SK-N-SH (cell line): ENCODE results near the gene TCF23. TPM values are rescaled to one million over a fixed set of nuclear protein-coding genes. Genes with fewer than 3 reads are reported as not detected.

Experiments used
- CTCF ChIA-PET: fragments of 300-600, 350-600 bp; formaldehyde crosslinking; extraction: SDS; loops from one replicate; lab custom pipeline; 2021; lab: Yijun Ruan, JAX
- POLR2A ChIA-PET: fragments of 350-600 bp; sonication (Branson Sonifier 250); formaldehyde crosslinking; extraction: SDS; loops from one replicate; lab custom pipeline; 2020; ENCODE audit warnings: antibody characterized with exemption, inconsistent platforms; lab: Yijun Ruan, JAX
- DNase-seq: peaks from one replicate; pipeline ENCODE4 v3.0.0; 2012
- H2AFZ ChIP-seq: fragments of 200-600 bp; sonication (generic); 2 replicates; pipeline ENCODE4 v1.8.1; 2016; ENCODE audit warnings: antibody characterized with exemption, mild to moderate bottlenecking, low read depth
- H3F3A ChIP-seq: fragments of 200-600 bp; sonication (generic); replicated peaks from 2 replicates; pipeline ENCODE3; 2016; ENCODE audit warnings: antibody characterized with exemption, mild to moderate bottlenecking; ENCODE audit not compliant: insufficient read depth
- H3K27ac ChIP-seq, 2 experiments: fragments of 200-500 bp in 1 of 2; fragments of 200-600 bp in 1 of 2; sonication (Bioruptor generic) in 1 of 2; sonication (generic), shearing (Covaris generic) in 1 of 2; 2 replicates each; pipeline versions ENCODE4 v1.5.1 to v1.6.1; 2014 to 2016; ENCODE audit warnings: low read depth in 2 of 2, inconsistent platforms in 1 of 2, low read length in 1 of 2, mild to moderate bottlenecking in 1 of 2, mixed read lengths in 1 of 2
- H3K27me3 ChIP-seq: fragments of 200-600 bp; sonication (generic), shearing (Covaris generic); 2 replicates; pipeline ENCODE4 v1.6.1; 2016; ENCODE audit warnings: mixed run types; ENCODE audit not compliant: insufficient read depth
- H3K36me3 ChIP-seq, 2 experiments: fragments of 200-500 bp in 1 of 2; fragments of 200-600 bp in 1 of 2; sonication (Bioruptor generic) in 1 of 2; sonication (generic) in 1 of 2; replicated peaks in 1 of 2; 2 replicates each; pipeline versions ENCODE3 to v1.5.1; 2014 to 2016; ENCODE audit warnings: low read length in 1 of 2, mild to moderate bottlenecking in 1 of 2; ENCODE audit not compliant: insufficient read depth in 2 of 2, control insufficient read depth in 1 of 2
- H3K4me1 ChIP-seq, 2 experiments: fragments of 200-500 bp in 1 of 2; fragments of 200-600 bp in 1 of 2; sonication (Bioruptor generic) in 1 of 2; sonication (generic), shearing (Covaris generic) in 1 of 2; 2 replicates each; pipeline versions ENCODE4 v1.5.1 to v1.6.1; 2014 to 2016; ENCODE audit warnings: low read depth in 1 of 2, low read length in 1 of 2, mixed run types in 1 of 2; ENCODE audit not compliant: insufficient read depth in 2 of 2, control insufficient read depth in 1 of 2
- H3K4me2 ChIP-seq: fragments of 200-600 bp; sonication (generic), shearing (Covaris generic); 2 replicates; pipeline ENCODE4 v1.6.1; 2017; ENCODE audit warnings: mixed run types
- H3K4me3 ChIP-seq, 2 experiments: fragments of 200-500 bp in 1 of 2; fragments of 200-600 bp in 1 of 2; sonication (Bioruptor generic) in 1 of 2; sonication (generic), shearing (Covaris generic) in 1 of 2; 2 replicates each; pipeline versions ENCODE4 v1.5.1 to v1.8.1; 2014 to 2016; ENCODE audit warnings: low read depth in 2 of 2, inconsistent platforms in 1 of 2, low read length in 1 of 2, mild to moderate bottlenecking in 1 of 2, mixed read lengths in 1 of 2, moderate library complexity in 1 of 2
- H3K79me2 ChIP-seq: fragments of 200-600 bp; sonication (generic); 2 replicates; pipeline ENCODE4 v1.8.1; 2017; ENCODE audit warnings: mild to moderate bottlenecking; ENCODE audit not compliant: insufficient read depth
- H3K9ac ChIP-seq: fragments of 200-600 bp; sonication (generic); 2 replicates; pipeline ENCODE4 v1.6.1; 2017; ENCODE audit warnings: mixed run types
- H3K9me2 ChIP-seq: fragments of 200-600 bp; sonication (generic); 2 replicates; pipeline ENCODE4 v1.6.1; 2017; ENCODE audit warnings: mixed run types
- H3K9me3 ChIP-seq: fragments of 200-600 bp; sonication (generic); 2 replicates; pipeline ENCODE4 v1.6.1; 2017; ENCODE audit warnings: mixed run types, mild to moderate bottlenecking, moderate library complexity
- H4K20me1 ChIP-seq: fragments of 200-600 bp; sonication (generic); 2 replicates; pipeline ENCODE4 v1.6.1; 2017; ENCODE audit warnings: mild to moderate bottlenecking, mixed run types; ENCODE audit not compliant: insufficient read depth
- EP300 ChIP-seq, 2 experiments: IDR thresholded peaks; 2 replicates each; pipeline versions ENCODE4 v1.4.0 to v1.6.1; 2012; ENCODE audit warnings: borderline replicate concordance in 1 of 2, low read depth in 1 of 2, low read length in 1 of 2
- FOSL2 ChIP-seq: IDR thresholded peaks from 2 replicates; pipeline ENCODE4 v1.4.0; 2012; ENCODE audit warnings: low read depth, mild to moderate bottlenecking, moderate library complexity, borderline replicate concordance
- FOXJ3 ChIP-seq: sonication (generic); formaldehyde crosslinking; IDR thresholded peaks from 2 replicates; pipeline ENCODE4 v1.5.1; 2020; ENCODE audit warnings: mild to moderate bottlenecking, missing genetic modification reagents
- FOXM1 ChIP-seq: IDR thresholded peaks from 2 replicates; pipeline ENCODE4 v1.4.0; 2012; ENCODE audit warnings: low read depth, mild to moderate bottlenecking
- GABPA ChIP-seq: IDR thresholded peaks from 2 replicates; pipeline ENCODE4 v1.4.0; 2012; ENCODE audit warnings: low read depth, mild to moderate bottlenecking
- GATA2 ChIP-seq: sonication (generic); formaldehyde crosslinking; IDR thresholded peaks from 2 replicates; pipeline ENCODE4 v1.5.0; 2020; ENCODE audit warnings: mild to moderate bottlenecking, missing genetic modification reagents
- JUND ChIP-seq: IDR thresholded peaks from 2 replicates; pipeline ENCODE4 v1.4.0; 2012
- MEF2A ChIP-seq: IDR thresholded peaks from 2 replicates; pipeline ENCODE4 v1.4.0; 2012; ENCODE audit warnings: low read depth, borderline replicate concordance
- MXI1 ChIP-seq: IDR thresholded peaks from 2 replicates; pipeline ENCODE4 v1.6.1; 2012; ENCODE audit warnings: mild to moderate bottlenecking, low read depth, low read length, improper control_type of control experiment
- NFIC ChIP-seq: IDR thresholded peaks from 2 replicates; pipeline ENCODE4 v1.4.0; 2012; ENCODE audit warnings: borderline replicate concordance
- RCOR1 ChIP-seq: fragments of 150-350 bp; IDR thresholded peaks from 2 replicates; pipeline ENCODE4 v1.6.1; 2017; ENCODE audit warnings: antibody characterized with exemption, low read length
- RXRA ChIP-seq: IDR thresholded peaks from 2 replicates; pipeline ENCODE4 v1.4.0; 2012; ENCODE audit warnings: low read depth, mild to moderate bottlenecking, borderline replicate concordance
- SIN3A ChIP-seq: IDR thresholded peaks from 2 replicates; pipeline ENCODE4 v1.6.1; 2012; ENCODE audit warnings: low read depth, mild to moderate bottlenecking, low read length, moderate library complexity, borderline replicate concordance
- TAF1 ChIP-seq: IDR thresholded peaks from 2 replicates; pipeline ENCODE4 v1.6.1; 2012; ENCODE audit warnings: low read depth, mild to moderate bottlenecking, low read length, moderate library complexity, borderline replicate concordance
- TEAD4 ChIP-seq: IDR thresholded peaks from 2 replicates; pipeline ENCODE4 v1.4.0; 2012; ENCODE audit warnings: mild to moderate bottlenecking, borderline replicate concordance; ENCODE audit not compliant: insufficient read depth
- USF2 ChIP-seq: fragments of 150-350 bp; IDR thresholded peaks from 2 replicates; pipeline ENCODE4 v1.6.1; 2017; ENCODE audit warnings: antibody characterized with exemption, low read length, low read depth, borderline replicate concordance
- YY1 ChIP-seq: IDR thresholded peaks from 2 replicates; pipeline ENCODE4 v1.4.0; 2012; ENCODE audit warnings: low read depth, mild to moderate bottlenecking
- WGBS: methylation state at CpG from one replicate; pipeline ENCODE4 v1.1.6; 2017; ENCODE audit warnings: low lambda C conversion rate; 5-methylcytosine and 5-hydroxymethylcytosine counted together
- polyA plus RNA-seq, 3 experiments: library from polyadenylated mRNA; depleted of rRNA; stranded (reverse); fragments of >200 nt; gene quantifications; 2 replicates each; pipeline ENCODE4 v1.2.3, GENCODE V29; 2012

Gene TCF23
- polyA plus RNA-seq, 1 of the 3 experiments (the other 2 are of a cell fraction) = not detected

- Histone ChIP-seq H3K4me1 (peaks cover 7 to 14% of the 10 kb centered on the region in 2 experiments; a peak in 3 of 4 replicates), H3K4me2 (no peak overlapping the region), H3K9ac (no peak overlapping the region), H4K20me1 (peaks cover 9% of the 10 kb centered on the region; the same call in 1 of the 2 replicates), H3K27me3 (0 out of 2 replicates have a peak, but pooled peaks cover 13% of the 10 kb centered on the region), H3K36me3 (peaks cover 9 to 22% of the 10 kb centered on the region in 2 experiments), H3K79me2 (peaks cover 21% of the 10 kb centered on the region), H2AFZ (0 out of 2 replicates have a peak overlapping the region, but pooled peaks have one; percentile 27), H3F3A (no peaks in the 10 kb centered on the region), H3K9me3 (no peaks in the 10 kb centered on the region), H3K27ac (no peak overlapping the region), H3K4me3 (no peak overlapping the region), H3K9me2 (no peaks in the 10 kb centered on the region)
- no peak for DNase-seq
- CTCF ChIA-PET = interaction anchor here (4.8 to 6.3 kb wide), 2 partner anchors 36 to 56 kb away, joined by 29 to 43 read pairs; no protein-coding TSS in a partner anchor
- 95% methylated on average over 11 of the region's 12 CpGs for WGBS
- POLR2A ChIA-PET = interaction anchor here (2.6 kb wide), 1 partner anchor 12 kb away, joined by 18 read pairs; the partner anchor contains the start of gene ABHD1
- TF ChIP-seq EP300 (IDR thresholded peaks at IDR 0.05; ENCODE audit: borderline replicate concordance in 1 of 2, low read depth in 1 of 2, low read length in 1 of 2) = no peak
- TF ChIP-seq JUND = no peak
- TF ChIP-seq TAF1 = no peak
- no peak for TF ChIP-seq FOSL2
Observed at GRCh38 chr2:27135478-27135955, 13.3 kb upstream of the TCF23 start.

- no peak for DNase-seq
Observed at GRCh38 chr2:27136751-27137150, 12.1 kb upstream of the TCF23 start.

More at GRCh38 chr2:27136751-27137150, 12.1 kb upstream of the TCF23 start:
- Histone ChIP-seq H3K4me2 (no peak overlapping the region), H3K9ac (no peak overlapping the region), H4K20me1 (peaks cover 9% of the 10 kb centered on the region; the same call in 1 of the 2 replicates), H3K9me3 (no peaks in the 10 kb centered on the region), H2AFZ (no peak overlapping the region), H3K36me3 (peaks cover 9 to 10% of the 10 kb centered on the region in 2 experiments), H3K9me2 (no peaks in the 10 kb centered on the region), H3K27ac (no peak overlapping the region), H3F3A (no peaks in the 10 kb centered on the region), H3K4me3 (no peak overlapping the region), H3K4me1 (peaks cover 7 to 14% of the 10 kb centered on the region in 2 experiments; a peak in 3 of 4 replicates), H3K79me2 (peaks cover 21% of the 10 kb centered on the region), H3K27me3 (0 out of 2 replicates have a peak, but pooled peaks cover 13% of the 10 kb centered on the region)
- CTCF ChIA-PET = interaction anchor here (0.6 to 1.6 kb wide), 3 partner anchors 15 to 167 kb away, joined by 3 to 5 read pairs (median 3); no protein-coding TSS in a partner anchor
- no peak for TF ChIP-seq RCOR1
- TF ChIP-seq JUND = no peak
- TF ChIP-seq MXI1 = no peak
- no peak for TF ChIP-seq YY1
- TF ChIP-seq RXRA = no peak
- TF ChIP-seq MEF2A = no peak
- no peak for TF ChIP-seq FOXJ3 (CRISPR knock-in tag)
- no peak for TF ChIP-seq TEAD4
- TF ChIP-seq GABPA = no peak
- TF ChIP-seq NFIC = no peak
- TF ChIP-seq USF2 = no peak
- TF ChIP-seq SIN3A = no peak
- TF ChIP-seq FOXM1 = no peak
- no peak for TF ChIP-seq GATA2 (CRISPR knock-in tag)
- POLR2A ChIA-PET = no interaction called here
- 75% methylated on average over 6 of the region's 7 CpGs for WGBS
